Tibial nerve (tissue), 4 donors: Measurements from ENCODE around the gene HSPA1L.
"Not testable (repeated sequence)": the region's sequence is repeated elsewhere in the genome, so short reads cannot be mapped to it uniquely, and the experiment has no call there.

Source experiments
- CTCF ChIP-seq, 5 experiments: fragments of 200-600 bp in 3 of 5; fragments of 450-650 bp in 2 of 5; sonication (generic) in 3 of 5; IDR thresholded peaks; one replicate each; pipeline ENCODE4 v1.5.1; 2016 to 2019; ENCODE audit warnings: antibody characterized with exemption in 5 of 5, mild to moderate bottlenecking in 3 of 5, moderate library complexity in 2 of 5
- EP300 ChIP-seq, 2 donors: sonication (generic); formaldehyde crosslinking; IDR thresholded peaks; one replicate each; pipeline ENCODE4 v1.6.1; 2017; ENCODE audit warnings: antibody characterized with exemption in 2 of 2, mild to moderate bottlenecking in 1 of 2
- POLR2A ChIP-seq, 2 donors: fragments of 450-650 bp; IDR thresholded peaks; one replicate each; pipeline ENCODE4 v1.6.1; 2017; ENCODE audit warnings: antibody characterized with exemption in 2 of 2, mild to moderate bottlenecking in 2 of 2, moderate library complexity in 2 of 2

GRCh38 chr6:31864123-31864562 is 49.1 kb upstream of the HSPA1L start:
- peak in 1 of 5 experiments; percentile 5 for TF ChIP-seq CTCF (IDR thresholded peaks at IDR 0.05)
- not testable (repeated sequence) for TF ChIP-seq POLR2A, EP300 (IDR thresholded peaks at IDR 0.05)
